OCI-LY3 (cell line): Measurements from ENCODE around the gene PLEKHD1.

Source experiments
- CTCF ChIP-seq: fragments of 200-600, 300-600 bp; sonication (generic); IDR thresholded peaks from 2 replicates; pipeline ENCODE4 v1.5.1; 2014; ENCODE audit warnings: antibody characterized with exemption, low read length, low read depth
- EZH2phosphoT487 ChIP-seq: fragments of 200-600 bp; shearing (Covaris generic); IDR thresholded peaks from 2 replicates; pipeline ENCODE4 v1.6.1; 2018; ENCODE audit warnings: antibody characterized with exemption, mixed run types, low read depth

GRCh38 chr14:69529563-69529962 is 45.0 kb downstream of the PLEKHD1 start:
- TF ChIP-seq CTCF = no peak
- TF ChIP-seq EZH2phosphoT487 = no peak
